Subcutaneous preadipocyte (primary cell): ENCODE data around the gene CBR3. TPM values are rescaled to one million over a fixed set of nuclear protein-coding genes. Genes with fewer than 3 reads are reported as not detected.

ENCODE experiments used
- total RNA-seq: library from RNA; depleted of rRNA; stranded (reverse); fragments of >200 nt; gene quantifications from 2 replicates; pipeline ENCODE4 v1.2.3, GENCODE V29; 2012

CBR3 gene
- total RNA-seq = 19.5 and 35.6 TPM in 2 replicates

DNA sequence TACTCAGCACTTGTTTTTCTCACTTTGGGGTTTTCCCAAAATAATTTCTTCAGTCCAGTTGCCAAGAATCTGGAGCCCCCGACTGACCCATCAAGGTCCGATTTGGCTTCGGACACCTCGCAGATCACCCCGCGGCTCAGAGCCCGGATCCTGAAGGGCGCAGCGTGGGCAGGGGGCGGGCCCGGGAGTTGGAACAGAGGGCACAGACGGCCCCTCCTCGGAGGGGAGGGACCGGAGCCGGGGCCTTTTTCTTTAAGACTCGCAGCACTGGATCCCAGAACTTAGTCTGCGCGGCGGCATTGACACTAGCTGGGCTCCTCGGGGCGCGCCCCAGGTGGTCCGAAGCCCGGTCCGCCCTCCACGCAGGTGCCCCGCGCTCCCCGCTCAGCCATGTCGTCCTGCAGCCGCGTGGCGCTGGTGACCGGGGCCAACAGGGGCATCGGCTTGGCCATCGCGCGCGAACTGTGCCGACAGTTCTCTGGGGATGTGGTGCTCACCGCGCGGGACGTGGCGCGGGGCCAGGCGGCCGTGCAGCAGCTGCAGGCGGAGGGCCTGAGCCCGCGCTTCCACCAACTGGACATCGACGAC is at the start of gene CBR3:
Gene CBR3 (plus strand): TSS at position 277 of the 588 bp plus-strand sequence. CDS start 114 bp downstream, at position 391.

DNA sequence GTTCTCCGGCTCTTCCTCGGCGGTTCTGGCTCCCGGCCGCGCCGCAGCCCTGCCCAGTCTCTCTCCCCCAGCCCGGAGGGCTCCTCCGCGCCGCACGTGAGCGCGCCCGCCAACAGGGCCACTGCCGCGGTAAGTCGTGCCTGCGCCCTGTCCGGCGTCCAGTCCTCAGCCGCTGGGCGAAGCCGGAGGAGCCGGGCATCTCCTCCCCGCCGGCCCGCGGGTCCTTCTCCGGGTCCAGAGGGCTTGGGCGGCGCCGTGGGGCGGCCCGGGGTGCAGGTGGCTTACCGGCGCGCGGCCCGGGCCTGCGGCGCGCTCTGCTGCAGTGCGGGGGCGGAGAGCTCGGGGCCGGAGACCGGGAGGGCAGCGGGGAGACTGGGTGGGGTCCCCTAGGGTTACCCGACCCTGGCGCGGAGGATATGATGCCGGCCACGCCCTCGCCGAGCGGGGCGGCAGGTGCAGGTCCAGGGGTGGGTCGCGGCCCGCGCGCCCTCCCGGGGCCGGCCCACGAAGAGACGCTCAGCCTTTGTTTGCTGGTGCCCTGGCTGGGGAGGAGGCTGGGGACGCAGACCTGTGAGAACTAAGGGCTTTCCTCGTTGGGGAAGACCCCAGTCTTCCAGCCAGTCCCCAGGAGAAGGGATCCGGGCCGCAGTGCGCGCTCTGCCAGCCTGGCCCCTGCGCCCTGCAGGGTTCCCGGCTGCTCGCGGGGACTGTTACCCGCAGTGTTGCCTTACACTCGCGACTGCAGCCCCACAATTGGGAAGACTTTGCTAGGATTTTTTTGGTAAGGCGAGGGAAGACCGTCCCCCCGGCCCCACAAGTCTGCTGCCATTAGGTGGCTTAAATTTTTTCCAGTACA is 22.2 kb downstream of the CBR3 start, which contains the start of gene DOP1B:
Gene DOP1B (plus strand): TSS at position 10 of the 856 bp plus-strand sequence. CDS start 7,910 bp downstream, outside the sequence.

Other genes with a start within 250 kb of the CBR3 start
- 13.6 and 16.6 TPM in 2 replicates for gene SETD4, start 74.6 kb upstream of the CBR3 start, total RNA-seq
- 107 and 132 TPM in 2 replicates for gene CBR1, start 65.1 kb upstream of the CBR3 start, total RNA-seq
- gene DOP1B, start 21.7 kb downstream of the CBR3 start, total RNA-seq = 7.4 and 10.7 TPM in 2 replicates
- 21.7 and 27.0 TPM in 2 replicates for gene MORC3, start 185.1 kb downstream of the CBR3 start, total RNA-seq